GM18909 (cell line): ENCODE results near the gene PPIA.
"Not testable (repeated sequence)": the region's sequence is repeated elsewhere in the genome, so short reads cannot be mapped to it uniquely, and the experiment has no call there.

Source experiments
- ATAC-seq: cut with Tn5 transposase; IDR thresholded peaks from one replicate; pipeline ENCODE4 v1.9.1; 2021; ENCODE audit warnings: mild to moderate bottlenecking; ENCODE audit not compliant: unreplicated experiment, poor library complexity

Gene PPIA

GRCh38 chr7:44819292-44819691 is 22.8 kb downstream of the PPIA start:
- ATAC-seq, result no peak

DNA sequence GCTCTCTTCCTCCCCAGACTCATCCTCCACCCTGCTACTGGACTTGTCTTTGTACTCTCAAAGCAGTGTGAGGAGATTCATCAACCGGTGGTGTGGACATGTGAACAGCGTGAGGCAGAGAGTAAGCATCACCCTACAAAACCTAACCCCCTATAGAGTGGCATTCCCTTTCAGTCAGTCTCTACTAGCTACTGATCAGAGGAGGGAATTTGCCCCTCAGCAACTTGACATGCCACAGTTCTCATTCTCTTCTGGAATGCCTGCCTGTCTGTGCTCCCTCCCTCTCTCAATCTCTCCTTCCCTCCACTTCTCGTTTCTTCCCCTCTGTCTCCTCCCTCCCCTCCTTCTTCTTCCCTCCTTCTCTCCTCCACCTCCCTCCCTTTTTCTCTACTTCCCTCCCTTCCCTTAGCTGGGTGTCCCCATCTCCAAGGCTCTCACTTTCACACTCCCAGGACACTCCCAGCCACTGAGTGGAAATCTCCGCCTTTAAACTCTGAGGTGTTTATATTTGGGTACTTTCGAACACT is 26.8 kb downstream of the PPIA start:
- ATAC-seq, result no peak

DNA sequence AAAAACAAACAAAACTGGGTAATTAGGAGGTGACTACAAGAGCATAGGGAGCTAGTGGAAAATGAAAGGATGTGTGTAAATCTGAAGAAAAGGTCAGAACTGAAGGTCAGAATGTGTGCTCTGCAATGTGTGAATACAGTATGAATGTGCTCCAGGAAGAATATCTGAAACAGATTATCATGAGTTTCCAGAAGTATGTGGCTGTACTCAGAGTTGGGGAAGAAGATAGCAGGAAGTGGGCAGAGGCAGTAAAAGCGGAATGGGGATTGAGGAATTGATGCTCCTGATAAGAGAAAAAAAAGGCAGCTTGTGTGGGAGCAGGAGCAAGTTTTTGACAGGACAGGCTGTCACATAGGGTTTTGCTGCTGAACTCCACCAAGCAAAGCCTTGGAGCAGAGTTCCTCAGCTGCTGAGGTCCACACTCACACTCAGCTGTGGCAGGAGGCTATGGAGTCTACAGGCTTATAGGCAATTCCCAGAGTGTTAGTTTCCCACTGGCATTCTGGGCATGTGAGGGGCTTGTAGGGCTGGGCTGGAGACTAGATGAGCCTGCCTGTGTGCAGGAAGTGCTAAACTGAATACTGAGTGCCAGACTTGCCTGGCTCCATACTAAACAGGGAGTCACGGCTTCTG is 28.5 kb downstream of the PPIA start:
- ATAC-seq, result no peak

DNA sequence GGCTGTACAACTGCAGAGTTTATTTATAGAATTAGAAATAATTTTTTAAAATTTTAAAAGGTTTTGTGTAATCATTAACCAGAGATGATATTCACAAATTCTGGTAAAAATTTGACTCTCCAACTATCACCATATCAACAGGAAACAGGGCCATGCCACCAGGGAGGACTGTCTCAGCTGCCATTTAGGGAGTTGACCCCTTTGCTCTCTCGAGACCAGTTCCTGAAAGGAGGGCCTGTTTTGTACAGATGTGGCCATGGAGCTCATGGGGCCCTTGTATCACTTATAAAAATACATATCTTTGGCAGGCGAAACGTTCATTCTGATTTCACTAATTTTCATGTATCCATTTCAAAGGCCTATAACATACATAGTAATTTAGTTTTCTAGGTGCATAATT is 31.1 kb downstream of the PPIA start:
- ATAC-seq, result no peak

DNA sequence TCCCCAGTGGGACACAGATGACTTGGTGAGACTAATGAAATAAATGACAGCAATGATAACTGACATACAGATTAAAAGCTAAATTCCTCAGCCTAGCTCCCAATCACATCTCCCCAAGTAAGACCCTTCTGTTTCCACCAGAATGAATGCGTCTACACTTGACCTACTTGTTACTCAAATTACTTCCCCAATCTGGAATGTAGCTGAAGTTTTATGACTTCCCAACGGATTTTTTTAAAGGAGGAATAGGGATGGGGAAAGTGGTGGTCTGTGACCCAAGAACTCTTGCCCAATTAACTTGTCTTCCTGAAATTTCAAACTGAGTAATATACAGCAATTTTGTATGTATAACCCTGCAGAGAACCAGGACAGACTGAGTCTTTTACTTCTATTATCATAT is 42.3 kb downstream of the PPIA start:
- ATAC-seq, result no peak

GRCh38 chr7:44842675-44843074 is 46.2 kb downstream of the PPIA start:
- not testable (repeated sequence) for ATAC-seq

- not testable (repeated sequence) for ATAC-seq
Observed at GRCh38 chr7:44843440-44843839, 47.0 kb downstream of the PPIA start.

DNA sequence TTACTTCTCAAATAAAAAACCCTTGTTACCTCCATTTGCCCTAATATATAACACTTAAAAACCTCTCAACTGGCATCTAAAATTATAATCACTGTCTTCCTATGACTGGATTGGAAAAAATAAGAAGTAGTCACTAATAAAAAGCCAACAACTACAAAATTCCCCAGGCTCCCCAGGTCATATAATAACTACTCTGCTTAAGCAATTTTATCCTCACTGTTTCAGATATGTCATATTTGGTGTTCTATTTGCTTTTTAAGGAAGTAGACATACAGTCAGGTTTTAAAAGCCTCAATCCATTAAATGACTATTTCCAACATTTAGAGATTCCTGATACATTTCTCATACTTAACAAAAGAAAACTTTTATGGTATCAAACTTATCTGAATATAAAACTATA is 49.0 kb downstream of the PPIA start:
- ATAC-seq, result no peak

DNA sequence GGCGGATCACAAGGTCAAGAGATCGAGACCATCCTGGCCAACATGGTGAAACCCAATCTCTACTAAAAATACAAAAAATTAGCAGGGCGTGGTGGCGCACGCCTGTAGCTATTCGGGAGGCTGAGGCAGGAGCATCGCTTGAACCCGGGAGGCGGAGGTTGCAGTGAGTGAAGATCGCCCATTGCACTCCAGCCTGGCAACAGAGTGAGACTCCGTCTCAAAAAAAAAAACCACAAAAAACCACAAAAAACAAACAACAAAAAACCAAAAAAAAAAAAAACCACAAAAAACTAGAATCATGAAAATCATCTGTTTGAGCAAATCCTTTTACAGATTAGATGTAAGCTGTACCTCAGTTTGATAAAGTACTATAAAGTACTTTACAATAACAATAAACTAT is 49.9 kb downstream of the PPIA start:
- not testable (repeated sequence) for ATAC-seq

- ATAC-seq, result no peak
Observed at GRCh38 chr7:44846816-44847508, 50.5 kb downstream of the PPIA start.

- peak; percentile 69 for ATAC-seq
Observed at GRCh38 chr7:44847509-44847919, 51.0 kb downstream of the PPIA start.

GRCh38 chr7:44847920-44848634 is 51.6 kb downstream of the PPIA start, which contains the start of gene H2AZ2:
TSS of gene H2AZ2 (minus strand) at chr7:44848087. CDS start at chr7:44847971, 116 bp downstream.
- ATAC-seq, result peak; percentile 89

DNA sequence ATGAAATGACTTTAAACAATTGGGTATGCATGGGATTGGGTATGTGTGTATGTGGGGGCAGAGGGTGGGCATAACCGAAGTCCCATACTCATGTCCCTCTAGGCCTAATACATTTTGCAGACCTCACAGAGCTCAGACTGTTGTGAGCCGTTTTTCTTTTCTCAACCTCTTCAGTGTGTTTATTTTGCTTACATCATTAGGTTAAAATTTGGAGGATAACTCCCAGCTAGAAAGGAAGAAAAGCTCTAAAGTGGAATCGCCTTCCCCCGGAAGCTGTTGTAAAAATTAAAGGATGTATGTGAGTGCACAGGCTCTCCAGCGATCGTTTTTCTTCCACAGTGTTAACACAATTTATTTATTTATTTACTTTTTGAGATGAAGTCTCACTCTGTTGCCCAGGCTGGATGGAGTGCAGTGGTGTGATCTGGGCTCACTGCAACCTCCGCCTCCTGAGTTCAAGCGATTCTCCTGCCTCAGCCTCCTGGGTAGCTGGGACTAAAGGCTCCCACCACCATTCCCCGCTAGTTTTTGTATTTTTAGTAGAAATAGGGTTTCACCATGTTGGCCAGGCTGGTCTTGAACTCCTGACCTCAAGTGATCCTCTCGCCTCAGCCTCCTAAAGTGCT is 52.9 kb downstream of the PPIA start:
- ATAC-seq, result no peak

- no peak for ATAC-seq
Observed at GRCh38 chr7:44849885-44850544, 53.5 kb downstream of the PPIA start.

- no peak for ATAC-seq
Observed at GRCh38 chr7:44852590-44852989, 56.1 kb downstream of the PPIA start.
